ENCODE measurements around the gene FAM20C.

FAM20C gene

DNA sequence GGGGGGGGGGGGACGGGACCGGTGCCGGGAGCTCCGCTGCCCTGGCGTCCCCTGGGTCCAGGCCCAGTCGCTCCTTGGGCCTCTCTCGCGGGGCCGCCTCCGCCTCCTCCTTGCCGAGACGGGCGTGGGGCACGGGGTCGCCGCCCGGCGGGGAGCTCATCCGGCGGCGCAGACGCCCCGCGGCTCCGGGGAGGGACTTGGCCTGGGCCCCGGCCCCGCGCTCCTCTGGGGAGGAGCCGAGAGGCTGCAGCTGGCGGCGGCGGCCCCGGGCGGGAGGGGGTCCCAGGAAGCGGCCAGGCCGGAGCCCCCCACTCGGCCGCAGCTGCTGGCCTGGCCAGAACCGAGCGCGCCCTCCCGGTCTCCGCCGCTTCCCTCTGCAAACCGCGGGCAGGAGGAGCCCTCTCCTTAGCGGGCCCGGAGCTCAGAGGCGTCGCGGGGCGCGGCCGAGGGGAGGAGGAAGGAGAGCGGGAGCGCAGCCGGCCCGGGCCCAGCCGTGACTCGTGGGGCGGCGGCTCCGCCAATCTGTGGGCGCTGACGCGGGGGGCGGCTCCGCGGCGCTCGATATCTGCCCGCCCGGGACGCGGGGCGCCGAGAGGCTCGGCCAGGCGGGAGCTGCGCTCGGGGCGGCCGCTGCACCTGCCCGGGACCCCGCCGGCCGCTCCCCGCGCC, at the start of gene FAM20C:
Gene FAM20C (plus strand): TSS at position 591 of the 669 bp plus-strand sequence. CDS start 629 bp downstream, outside the sequence.
- Histone ChIP-seq H3K27me3 (ENCODE audit: control insufficient read depth in 1 of 2, insufficient read depth in 2 of 2, low read length in 2 of 2) (no peaks in the 10 kb centered on the region), H3K9me3 (ENCODE audit: low read length) (no peaks in the 10 kb centered on the region), H3K4me1 (ENCODE audit: insufficient read depth, low read length) (peaks cover 40% of the 10 kb centered on the region), H3K4me3 (ENCODE audit: low read depth in 1 of 2, low read length in 2 of 2) (peak within 1 kb of the TSS; percentile 72 to 80), H3K27ac (ENCODE audit: low read depth, low read length) (peak within 1 kb of the TSS; percentile 79), H3K9ac (ENCODE audit: low read length) (peak within 1 kb of the TSS; percentile 4), H3K36me3 (ENCODE audit: insufficient read depth, low read length) (peaks cover 17% of the 10 kb centered on the region)

DNA sequence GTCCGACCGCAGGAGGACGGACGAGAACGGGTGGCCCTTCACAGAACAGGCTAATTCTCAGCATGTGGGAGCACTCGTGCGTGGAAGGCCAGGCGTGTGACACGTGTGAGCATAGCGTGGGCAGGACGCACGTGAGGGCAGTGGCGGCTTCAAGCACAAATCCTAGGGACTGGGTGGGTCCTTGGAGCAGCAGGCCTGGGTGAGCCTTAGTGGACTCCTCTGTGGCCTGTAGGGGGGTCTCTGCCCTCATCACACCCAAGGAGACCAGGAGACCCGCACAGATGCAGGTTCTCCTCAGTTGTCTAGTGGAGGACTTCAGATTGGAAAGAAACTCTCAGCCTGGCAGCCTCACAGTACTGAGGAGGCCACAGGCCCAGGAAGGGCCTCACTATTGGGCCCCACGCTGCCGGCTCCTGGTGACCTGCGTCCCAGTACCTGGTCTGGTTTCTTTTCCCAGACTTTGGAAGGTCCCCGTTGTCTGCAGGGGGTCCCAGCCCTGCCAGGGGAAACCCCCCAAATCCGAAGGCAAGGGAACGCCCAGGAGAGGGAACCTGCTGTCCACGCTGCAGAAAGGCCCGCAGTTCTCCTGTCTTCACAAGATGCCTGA, 49.1 kb upstream of the FAM20C start:
- no peak overlapping the region for H3K9ac ChIP-seq (ENCODE audit: low read length)

DNA sequence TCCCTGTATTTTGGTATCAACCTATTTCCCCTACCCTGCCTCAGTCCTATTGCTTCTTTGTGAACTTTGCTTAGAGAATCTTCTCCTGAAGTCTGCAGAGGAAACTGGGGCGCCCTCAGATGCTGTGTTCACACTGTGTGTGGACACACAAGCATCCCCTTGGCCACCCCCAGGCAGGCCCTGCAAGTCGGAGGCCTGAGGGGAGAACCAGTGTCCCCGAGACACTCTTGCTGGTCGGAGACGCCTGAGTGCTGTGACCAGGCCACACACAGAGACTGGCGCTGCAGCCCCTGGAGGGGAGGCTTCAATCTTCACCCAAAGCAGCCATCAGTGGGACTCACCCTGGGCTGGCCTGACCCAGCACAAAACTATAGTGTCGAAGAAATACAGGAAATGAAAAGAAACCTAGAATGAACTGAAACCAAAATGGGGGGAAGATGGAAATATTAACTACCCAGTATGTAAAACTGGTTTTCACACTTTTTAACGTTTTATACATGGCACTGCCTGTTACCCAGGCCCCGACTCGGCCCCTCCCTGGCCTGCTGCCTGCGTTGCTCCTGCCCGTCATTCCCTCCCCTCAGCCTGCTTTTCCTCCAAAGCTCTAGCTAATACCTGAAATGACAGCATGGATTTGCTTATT, 48.4 kb upstream of the FAM20C start:
- no peak overlapping the region for H3K27ac ChIP-seq (ENCODE audit: low read depth, low read length)
- no peak overlapping the region for H3K9ac ChIP-seq (ENCODE audit: low read length)
- no peaks in the 10 kb centered on the region for H3K9me3 ChIP-seq (ENCODE audit: low read length)
- H3K36me3 ChIP-seq (ENCODE audit: insufficient read depth, low read length), result no peaks in the 10 kb centered on the region
- no peaks in the 10 kb centered on the region for H3K27me3 ChIP-seq (ENCODE audit: control insufficient read depth in 1 of 2, insufficient read depth in 2 of 2, low read length in 2 of 2)
- H3K4me1 ChIP-seq (ENCODE audit: insufficient read depth, low read length), result peaks cover 11% of the 10 kb centered on the region
- H3K4me3 ChIP-seq (ENCODE audit: low read depth in 1 of 2, low read length in 2 of 2), result no peak overlapping the region

More for the DNA sequence above, 49.1 kb upstream of the FAM20C start:
- Histone ChIP-seq H3K27me3 (ENCODE audit: control insufficient read depth in 1 of 2, insufficient read depth in 2 of 2, low read length in 2 of 2) (no peaks in the 10 kb centered on the region), H3K36me3 (ENCODE audit: insufficient read depth, low read length) (no peaks in the 10 kb centered on the region), H3K4me1 (ENCODE audit: insufficient read depth, low read length) (peaks cover 6% of the 10 kb centered on the region), H3K9me3 (ENCODE audit: low read length) (no peaks in the 10 kb centered on the region), H3K4me3 (ENCODE audit: low read depth in 1 of 2, low read length in 2 of 2) (no peak overlapping the region), H3K27ac (ENCODE audit: low read depth, low read length) (no peak overlapping the region)

DNA sequence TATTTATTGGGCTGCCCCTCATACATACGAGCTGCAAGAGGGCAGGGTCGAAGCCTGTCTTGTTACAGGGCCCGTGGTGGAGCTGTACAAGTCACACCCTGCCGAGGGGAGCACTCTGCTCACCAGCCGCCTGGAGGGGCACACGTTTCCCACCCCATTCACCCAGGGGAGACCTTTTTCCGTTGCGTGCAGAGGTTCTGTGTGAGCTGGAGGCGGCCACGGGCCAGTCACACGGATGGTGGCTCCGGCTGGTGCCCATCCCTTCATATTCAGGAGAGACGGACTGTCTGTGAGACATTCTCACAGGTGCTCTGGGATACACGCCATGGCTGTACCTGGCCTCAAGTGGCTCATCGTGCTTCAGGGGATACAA, 47.9 kb upstream of the FAM20C start:
- Histone ChIP-seq H3K4me3 (ENCODE audit: low read depth in 1 of 2, low read length in 2 of 2) (no peak overlapping the region), H3K27ac (ENCODE audit: low read depth, low read length) (no peak overlapping the region), H3K9ac (ENCODE audit: low read length) (no peak overlapping the region), H3K27me3 (ENCODE audit: control insufficient read depth in 1 of 2, insufficient read depth in 2 of 2, low read length in 2 of 2) (no peaks in the 10 kb centered on the region), H3K4me1 (ENCODE audit: insufficient read depth, low read length) (peaks cover 11% of the 10 kb centered on the region), H3K9me3 (ENCODE audit: low read length) (no peaks in the 10 kb centered on the region), H3K36me3 (ENCODE audit: insufficient read depth, low read length) (no peaks in the 10 kb centered on the region)

DNA sequence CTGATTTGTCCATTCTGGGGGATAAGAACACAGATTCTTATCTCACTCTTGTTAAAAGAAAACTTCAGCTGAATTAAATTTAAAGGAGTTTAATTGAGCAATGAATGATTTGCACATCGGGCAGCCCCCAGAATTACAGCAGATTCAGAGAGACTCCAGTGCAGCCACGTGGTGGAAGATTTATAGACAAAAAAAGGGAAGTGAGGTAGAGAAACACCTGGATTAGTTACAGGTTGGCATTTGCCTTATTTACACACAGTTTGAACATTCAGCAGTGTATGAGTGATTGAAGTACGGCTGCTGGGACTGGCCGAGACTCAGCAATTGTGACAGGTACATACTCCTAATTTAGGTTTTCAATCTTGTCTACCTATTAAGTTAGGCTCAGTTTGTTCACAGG, 46.5 kb upstream of the FAM20C start:
- Histone ChIP-seq H3K9me3 (ENCODE audit: low read length) (no peaks in the 10 kb centered on the region), H3K27me3 (ENCODE audit: control insufficient read depth in 1 of 2, insufficient read depth in 2 of 2, low read length in 2 of 2) (no peaks in the 10 kb centered on the region), H3K36me3 (ENCODE audit: insufficient read depth, low read length) (no peaks in the 10 kb centered on the region), H3K9ac (ENCODE audit: low read length) (no peak overlapping the region), H3K4me3 (ENCODE audit: low read depth in 1 of 2, low read length in 2 of 2) (no peak overlapping the region), H3K4me1 (ENCODE audit: insufficient read depth, low read length) (peaks cover 22% of the 10 kb centered on the region), H3K27ac (ENCODE audit: low read depth, low read length) (no peak overlapping the region)

DNA sequence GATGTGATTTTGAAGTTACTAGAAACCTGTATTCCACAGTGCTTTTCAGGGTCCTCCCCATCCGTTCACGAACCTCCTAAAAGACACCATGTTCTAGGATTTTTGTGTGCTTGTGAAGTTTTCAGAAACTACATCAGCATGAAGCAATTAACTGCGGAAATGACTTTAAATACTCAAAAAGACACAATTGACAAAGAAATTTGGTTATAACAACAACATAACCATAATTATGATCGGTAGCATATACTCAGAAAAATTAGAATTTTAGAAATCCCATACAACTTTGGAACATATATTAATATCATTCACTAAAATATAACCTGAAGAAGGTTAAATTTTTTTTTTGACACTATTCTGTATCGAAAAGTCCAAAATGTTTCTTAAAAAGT, 43.8 kb upstream of the FAM20C start:
- peak overlapping the region; percentile 77 for H3K27ac ChIP-seq (ENCODE audit: low read depth, low read length)
- H3K9ac ChIP-seq (ENCODE audit: low read length), result no peak overlapping the region
- H3K36me3 ChIP-seq (ENCODE audit: insufficient read depth, low read length), result no peaks in the 10 kb centered on the region
- peaks cover 17% of the 10 kb centered on the region for H3K4me1 ChIP-seq (ENCODE audit: insufficient read depth, low read length)
- no peaks in the 10 kb centered on the region for H3K27me3 ChIP-seq (ENCODE audit: control insufficient read depth in 1 of 2, insufficient read depth in 2 of 2, low read length in 2 of 2)
- peak overlapping the region; percentile 61 to 71 for H3K4me3 ChIP-seq (ENCODE audit: low read depth in 1 of 2, low read length in 2 of 2)
- H3K9me3 ChIP-seq (ENCODE audit: low read length), result no peaks in the 10 kb centered on the region

DNA sequence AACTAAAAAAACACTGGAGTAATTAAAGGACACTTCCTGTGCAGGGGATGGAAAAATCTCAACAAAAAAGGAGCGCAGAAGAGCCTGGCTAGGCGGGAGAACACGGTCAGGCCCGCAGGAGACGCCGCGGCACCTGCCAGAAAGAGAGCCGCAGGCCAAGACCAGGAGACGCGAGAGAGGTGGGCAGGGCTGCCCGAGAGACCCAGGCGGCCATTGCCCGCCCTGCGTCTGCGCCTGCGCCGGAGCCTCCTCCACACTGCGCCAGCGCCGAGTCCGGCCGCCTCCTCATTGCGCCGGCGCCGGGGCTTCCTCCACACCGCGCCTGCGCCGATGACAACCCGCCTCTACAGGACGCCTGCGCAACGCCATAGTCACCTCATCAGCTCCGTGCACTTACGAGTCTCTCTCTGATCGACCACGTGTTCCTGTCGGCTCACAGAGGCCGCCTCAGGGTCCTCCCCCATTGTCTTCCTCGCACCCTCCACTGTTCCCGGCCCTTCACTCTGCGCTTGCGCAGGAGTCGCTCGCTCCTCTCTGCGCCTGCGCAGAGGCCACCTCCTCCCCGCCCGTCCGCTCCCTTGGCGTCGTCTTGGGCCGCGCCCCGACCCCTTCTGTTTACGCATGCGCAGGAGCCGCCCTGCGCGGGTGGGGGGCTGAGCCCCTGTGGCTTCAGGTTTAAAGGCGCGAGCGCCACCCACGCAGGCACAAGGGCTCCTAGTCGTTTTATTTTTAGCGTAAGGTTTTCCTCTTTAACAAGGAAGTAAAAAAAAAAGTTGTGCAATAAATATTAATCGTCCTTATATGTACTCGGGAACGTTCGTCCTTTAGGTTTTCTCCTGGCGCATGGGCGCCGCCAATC, 43.2 kb upstream of the FAM20C start:
- no peaks in the 10 kb centered on the region for H3K36me3 ChIP-seq (ENCODE audit: insufficient read depth, low read length)
- H3K9ac ChIP-seq (ENCODE audit: low read length), result no peak overlapping the region
- no peaks in the 10 kb centered on the region for H3K27me3 ChIP-seq (ENCODE audit: control insufficient read depth in 1 of 2, insufficient read depth in 2 of 2, low read length in 2 of 2)
- peak overlapping the region; percentile 77 for H3K27ac ChIP-seq (ENCODE audit: low read depth, low read length)
- H3K4me1 ChIP-seq (ENCODE audit: insufficient read depth, low read length), result peaks cover 17% of the 10 kb centered on the region
- H3K4me3 ChIP-seq (ENCODE audit: low read depth in 1 of 2, low read length in 2 of 2), result peak overlapping the region; percentile 61 to 71
- no peaks in the 10 kb centered on the region for H3K9me3 ChIP-seq (ENCODE audit: low read length)

DNA sequence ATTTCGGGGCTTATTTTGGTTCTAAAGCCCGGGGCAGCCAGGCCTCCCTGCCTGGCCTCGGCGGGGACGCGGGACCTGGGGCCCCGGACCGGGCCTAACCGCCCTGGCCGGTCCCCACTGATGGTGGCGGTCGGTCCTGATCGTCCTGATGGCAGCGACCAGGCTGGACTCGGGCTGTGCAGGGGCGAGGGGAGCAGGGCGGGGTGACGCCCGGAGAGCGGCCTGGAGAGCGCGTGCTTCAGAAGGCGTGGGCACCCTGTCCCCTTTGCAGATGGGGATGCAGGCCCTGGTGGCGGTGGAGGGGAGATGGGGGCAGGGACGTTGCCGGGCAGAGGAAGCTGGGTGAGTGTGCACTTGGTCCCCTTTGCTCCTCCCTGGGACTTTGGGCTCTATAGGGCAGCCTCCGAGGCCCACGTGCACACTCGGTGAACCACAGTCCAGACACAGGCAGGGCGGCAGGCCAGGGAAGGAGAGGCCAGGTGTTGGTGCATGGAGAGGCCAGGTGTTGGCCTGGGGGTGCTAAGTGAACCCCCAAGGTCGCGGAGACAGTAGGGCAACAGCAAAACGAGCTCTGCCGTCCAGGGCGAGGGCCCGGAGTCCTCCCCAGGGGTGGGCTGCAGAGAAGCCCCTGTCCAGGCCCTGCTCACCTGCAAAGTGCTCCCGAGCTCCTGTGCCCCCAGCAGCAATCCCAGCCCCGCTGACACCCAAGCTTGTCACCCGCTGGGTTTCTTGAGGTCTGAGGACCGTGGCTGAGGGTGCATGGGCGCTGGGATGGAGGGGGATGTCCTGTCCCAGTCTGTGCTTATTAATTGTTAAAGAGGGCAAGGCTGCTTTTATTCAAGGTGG, 42.4 kb upstream of the FAM20C start:
- peaks cover 17% of the 10 kb centered on the region for H3K4me1 ChIP-seq (ENCODE audit: insufficient read depth, low read length)
- no peak overlapping the region for H3K9ac ChIP-seq (ENCODE audit: low read length)
- no peaks in the 10 kb centered on the region for H3K36me3 ChIP-seq (ENCODE audit: insufficient read depth, low read length)
- H3K27ac ChIP-seq (ENCODE audit: low read depth, low read length), result peak overlapping the region; percentile 77
- H3K4me3 ChIP-seq (ENCODE audit: low read depth in 1 of 2, low read length in 2 of 2), result peak overlapping the region; percentile 52 to 61
- H3K27me3 ChIP-seq (ENCODE audit: control insufficient read depth in 1 of 2, insufficient read depth in 2 of 2, low read length in 2 of 2), result no peaks in the 10 kb centered on the region
- no peaks in the 10 kb centered on the region for H3K9me3 ChIP-seq (ENCODE audit: low read length)

DNA sequence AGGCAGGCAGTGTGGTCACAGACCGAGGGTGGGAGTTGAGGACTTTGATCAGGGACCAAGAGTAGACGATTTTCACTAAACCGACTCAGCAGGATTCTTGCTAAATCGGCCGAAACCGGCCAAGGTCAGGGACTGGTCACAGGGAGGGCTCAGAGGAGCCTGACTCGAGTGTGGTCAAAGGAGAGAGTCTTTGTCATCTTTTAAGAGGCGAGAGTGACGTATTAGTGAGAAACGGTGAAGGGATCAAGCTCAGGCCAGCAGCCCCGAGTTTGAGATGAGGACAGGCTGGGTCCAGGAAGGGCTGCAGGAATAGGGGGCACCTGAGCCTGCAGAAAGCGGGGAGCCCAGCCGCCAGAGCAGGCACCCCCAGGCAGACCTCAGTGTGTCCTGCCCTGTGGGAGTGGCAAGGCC, 41.6 kb upstream of the FAM20C start:
- Histone ChIP-seq H3K4me1 (ENCODE audit: insufficient read depth, low read length) (peaks cover 17% of the 10 kb centered on the region), H3K9ac (ENCODE audit: low read length) (no peak overlapping the region), H3K27ac (ENCODE audit: low read depth, low read length) (no peak overlapping the region), H3K36me3 (ENCODE audit: insufficient read depth, low read length) (no peaks in the 10 kb centered on the region), H3K4me3 (ENCODE audit: low read depth in 1 of 2, low read length in 2 of 2) (no peak overlapping the region), H3K9me3 (ENCODE audit: low read length) (no peaks in the 10 kb centered on the region), H3K27me3 (ENCODE audit: control insufficient read depth in 1 of 2, insufficient read depth in 2 of 2, low read length in 2 of 2) (no peaks in the 10 kb centered on the region)

DNA sequence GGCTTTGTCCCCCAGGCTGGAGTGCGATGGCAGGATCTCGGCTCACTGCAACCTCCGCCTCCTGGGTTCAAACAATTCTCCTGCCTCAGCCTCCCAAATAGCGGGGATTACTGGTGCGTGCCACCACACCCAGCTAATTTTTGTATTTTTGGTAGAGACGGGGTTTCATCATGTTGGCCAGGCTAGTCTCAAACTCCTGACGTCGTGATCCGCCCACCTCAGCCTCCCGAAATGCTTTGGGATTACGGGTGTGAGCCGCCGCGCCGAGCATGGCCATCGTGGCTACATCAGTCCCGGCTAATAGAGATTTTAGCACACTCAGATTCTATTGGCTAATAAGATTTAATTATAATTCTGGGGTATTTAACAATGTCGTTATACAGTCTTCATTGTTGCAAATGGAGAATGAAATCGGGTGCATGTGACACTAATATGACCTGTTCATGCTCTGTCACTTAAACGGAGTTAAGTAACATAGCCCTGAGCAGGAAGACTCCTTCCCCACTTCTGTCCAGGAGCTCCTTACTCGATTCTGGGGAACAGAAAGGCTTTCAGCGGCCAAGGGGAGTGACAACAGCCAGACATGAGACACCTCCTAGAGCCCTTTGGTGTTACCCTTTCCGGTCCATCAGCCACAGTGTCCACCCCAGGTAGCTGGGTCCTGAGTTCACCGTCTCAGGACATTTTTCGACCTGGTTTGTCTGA, 40.9 kb upstream of the FAM20C start:
- H3K4me1 ChIP-seq (ENCODE audit: insufficient read depth, low read length), result peaks cover 17% of the 10 kb centered on the region
- no peaks in the 10 kb centered on the region for H3K27me3 ChIP-seq (ENCODE audit: control insufficient read depth in 1 of 2, insufficient read depth in 2 of 2, low read length in 2 of 2)
- no peaks in the 10 kb centered on the region for H3K9me3 ChIP-seq (ENCODE audit: low read length)
- no peak overlapping the region for H3K4me3 ChIP-seq (ENCODE audit: low read depth in 1 of 2, low read length in 2 of 2)
- H3K9ac ChIP-seq (ENCODE audit: low read length), result no peak overlapping the region
- no peaks in the 10 kb centered on the region for H3K36me3 ChIP-seq (ENCODE audit: insufficient read depth, low read length)
- no peak overlapping the region for H3K27ac ChIP-seq (ENCODE audit: low read depth, low read length)
